HG03135 (cell line): ENCODE measurements around the gene PPP3R1.

ENCODE experiments used
- ATAC-seq: cut with Tn5 transposase; IDR thresholded peaks from one replicate; pipeline ENCODE4 v1.9.1; 2021; ENCODE audit warnings: mild to moderate bottlenecking, moderate library complexity; ENCODE audit not compliant: unreplicated experiment

Gene PPP3R1

GRCh38 chr2:68157002-68157401 lies 95.3 kb downstream of the PPP3R1 start:
- peak; percentile 35 for ATAC-seq

- ATAC-seq = no peak
Measured at GRCh38 chr2:68156419-68156818, 95.9 kb downstream of the PPP3R1 start.

- ATAC-seq = no peak
Measured at GRCh38 chr2:68155618-68156017, 96.7 kb downstream of the PPP3R1 start.

- ATAC-seq = no peak
Measured at GRCh38 chr2:68152681-68153347, 99.5 kb downstream of the PPP3R1 start.

GRCh38 chr2:68151037-68151436 lies 101.3 kb downstream of the PPP3R1 start:
- no peak for ATAC-seq

GRCh38 chr2:68141875-68142274 lies 110.5 kb downstream of the PPP3R1 start:
- ATAC-seq = no peak

- ATAC-seq = no peak
Measured at GRCh38 chr2:68135448-68136320, 116.6 kb downstream of the PPP3R1 start.

- no peak for ATAC-seq
Measured at GRCh38 chr2:68134554-68134953, 117.8 kb downstream of the PPP3R1 start.

- ATAC-seq = no peak
Measured at GRCh38 chr2:68134120-68134519, 118.2 kb downstream of the PPP3R1 start.
